ENCODE results near the gene BSN.

The BSN gene

GRCh38 chr3:49630784-49631183, 76.5 kb downstream of the BSN start:
- no peak for DNase-seq

- no peak for DNase-seq
Measured at GRCh38 chr3:49634736-49635135, 80.5 kb downstream of the BSN start.

- DNase-seq, result no peak
Measured at GRCh38 chr3:49636883-49637609, 82.8 kb downstream of the BSN start.

GRCh38 chr3:49638445-49638844, 84.2 kb downstream of the BSN start:
- DNase-seq, result no peak

GRCh38 chr3:49639551-49639950, 85.3 kb downstream of the BSN start:
- no peak for DNase-seq

- no peak for DNase-seq
Measured at GRCh38 chr3:49641292-49641691, 87.0 kb downstream of the BSN start.

GRCh38 chr3:49641921-49642707, 87.8 kb downstream of the BSN start:
- DNase-seq, result no peak

GRCh38 chr3:49642708-49643145, 88.5 kb downstream of the BSN start:
- DNase-seq, result no peak

GRCh38 chr3:49644684-49645083, 90.4 kb downstream of the BSN start:
- DNase-seq, result no peak

GRCh38 chr3:49646236-49646635, 92.0 kb downstream of the BSN start:
- no peak for DNase-seq

GRCh38 chr3:49647741-49648140, 93.5 kb downstream of the BSN start:
- DNase-seq, result no peak

- no peak for DNase-seq
Measured at GRCh38 chr3:49648354-49649019, 94.2 kb downstream of the BSN start.

- no peak for DNase-seq
Measured at GRCh38 chr3:49649576-49649975, 95.3 kb downstream of the BSN start.

GRCh38 chr3:49650177-49650576, 95.9 kb downstream of the BSN start:
- no peak for DNase-seq

GRCh38 chr3:49650637-49651036, 96.4 kb downstream of the BSN start:
- no peak for DNase-seq

GRCh38 chr3:49652218-49652902, 98.1 kb downstream of the BSN start:
- no peak for DNase-seq

- DNase-seq, result no peak
Measured at GRCh38 chr3:49652903-49653415, 98.7 kb downstream of the BSN start.

GRCh38 chr3:49653621-49654020, 99.3 kb downstream of the BSN start:
- no peak for DNase-seq

GRCh38 chr3:49654176-49654825, 100.0 kb downstream of the BSN start:
- no peak for DNase-seq

GRCh38 chr3:49654955-49655556, 100.8 kb downstream of the BSN start:
- DNase-seq, result no peak

- DNase-seq, result no peak
Measured at GRCh38 chr3:49655731-49656285, 101.5 kb downstream of the BSN start.

Data from NCI-H2227 treated with DMSO at 0.1 percent for 48 hours (cell line).